GM23338 (cell line): ENCODE data around the gene DCAF7. TPM values are rescaled to one million over a fixed set of nuclear protein-coding genes. Genes with fewer than 3 reads are reported as not detected.

ENCODE experiments used
- ATAC-seq: fragments of 200-7000 bp; cut with Tn5 transposase; 3 replicates; pipeline ENCODE4 v1.9.1; 2020
- DNase-seq: peaks from one replicate; pipeline ENCODE4 v3.0.0-alpha.2; 2015; ENCODE audit warnings: low spot score
- H2AFZ ChIP-seq: fragments of 200-600 bp; sonication (generic); 2 replicates; pipeline ENCODE4 v1.8.0; 2016; ENCODE audit warnings: antibody characterized with exemption, mild to moderate bottlenecking, moderate library complexity
- H3F3A ChIP-seq: fragments of 200-600 bp; sonication (generic); replicated peaks from 2 replicates; pipeline ENCODE4 v1.8.0; 2017; ENCODE audit warnings: antibody characterized with exemption, mixed run types, low read depth
- H3K27ac ChIP-seq: fragments of 200-600 bp; sonication (generic); 2 replicates; pipeline ENCODE4 v1.6.1; 2016; ENCODE audit warnings: low read depth
- H3K27me3 ChIP-seq: fragments of 200-600 bp; sonication (generic); 2 replicates; pipeline ENCODE4 v1.8.0; 2016; ENCODE audit warnings: mild to moderate bottlenecking, mixed run types, moderate library complexity; ENCODE audit not compliant: insufficient read depth
- H3K36me3 ChIP-seq: fragments of 200-600 bp; sonication (generic); 2 replicates; pipeline ENCODE4 v1.8.0; 2016; ENCODE audit warnings: mild to moderate bottlenecking; ENCODE audit not compliant: insufficient read depth
- H3K4me1 ChIP-seq: fragments of 200-600 bp; sonication (generic); 2 replicates; pipeline ENCODE4 v1.8.0; 2016; ENCODE audit warnings: mild to moderate bottlenecking, moderate library complexity; ENCODE audit not compliant: insufficient read depth
- H3K4me2 ChIP-seq: fragments of 200-600 bp; sonication (generic); 2 replicates; pipeline ENCODE4 v1.7.1; 2017; ENCODE audit warnings: mixed run types
- H3K4me3 ChIP-seq: fragments of 200-600 bp; sonication (generic); 2 replicates; pipeline ENCODE4 v1.6.1; 2016; ENCODE audit warnings: mixed run types
- H3K79me2 ChIP-seq: fragments of 200-600 bp; sonication (generic); replicated peaks from 2 replicates; pipeline ENCODE4 v1.8.0; 2017; ENCODE audit warnings: mild to moderate bottlenecking; ENCODE audit not compliant: insufficient read depth
- H3K9me2 ChIP-seq: fragments of 200-600 bp; sonication (generic); 2 replicates; pipeline ENCODE4 v1.8.0; 2017; ENCODE audit not compliant: insufficient read depth
- H4K20me1 ChIP-seq: fragments of 200-600 bp; sonication (generic); replicated peaks from 2 replicates; pipeline ENCODE4 v1.8.0; 2017; ENCODE audit warnings: mild to moderate bottlenecking; ENCODE audit not compliant: insufficient read depth
- H3K27ac Mint-ChIP-seq: 2 replicates; pipeline ENCODE4 v1.8.0; 2020; ENCODE audit warnings: inconsistent platforms, mild to moderate bottlenecking, moderate library complexity, mixed read lengths
- H3K27me3 Mint-ChIP-seq: 3 replicates; pipeline ENCODE4 v1.8.0; 2022; ENCODE audit warnings: low read depth, mild to moderate bottlenecking, moderate library complexity, mixed read lengths, inconsistent platforms; ENCODE audit not compliant: insufficient read depth, poor library complexity
- H3K36me3 Mint-ChIP-seq: 3 replicates; pipeline ENCODE4 v1.8.0; 2021; ENCODE audit warnings: low read depth, mild to moderate bottlenecking, inconsistent platforms, moderate library complexity, mixed read lengths
- H3K4me1 Mint-ChIP-seq: 3 replicates; pipeline ENCODE4 v1.8.0; 2020; ENCODE audit warnings: mild to moderate bottlenecking, inconsistent platforms, mixed read lengths
- H3K4me3 Mint-ChIP-seq: 3 replicates; pipeline ENCODE4 v1.8.0; 2021; ENCODE audit warnings: moderate library complexity, mild to moderate bottlenecking, inconsistent platforms, mixed read lengths
- H3K9me3 Mint-ChIP-seq: 3 replicates; pipeline ENCODE4 v1.8.0; 2020; ENCODE audit warnings: moderate library complexity, mild to moderate bottlenecking, inconsistent platforms, mixed read lengths
- CREB1 ChIP-seq: fragments of 250-450 bp; sonication (Bioruptor Pico); IDR thresholded peaks from 2 replicates; pipeline ENCODE4 v1.5.0; 2020; ENCODE audit warnings: low read depth, mild to moderate bottlenecking, moderate library complexity
- EZH2 ChIP-seq: fragments of 200-600 bp; sonication (generic); IDR thresholded peaks from one replicate; pipeline ENCODE4 v1.8.0; 2017; ENCODE audit warnings: antibody characterized with exemption, mild to moderate bottlenecking, low read depth; ENCODE audit not compliant: unreplicated experiment
- EZH2phosphoT487 ChIP-seq: fragments of 200-600 bp; sonication (generic); IDR thresholded peaks from one replicate; pipeline ENCODE4 v1.8.1; 2018; ENCODE audit warnings: antibody characterized with exemption; ENCODE audit not compliant: unreplicated experiment
- JUNB ChIP-seq: IDR thresholded peaks from one replicate; pipeline ENCODE4 v1.6.1; 2016; ENCODE audit warnings: antibody characterized with exemption; ENCODE audit not compliant: unreplicated experiment
- NANOG ChIP-seq: IDR thresholded peaks from 2 replicates; pipeline ENCODE4 v1.6.1; 2016; ENCODE audit warnings: antibody characterized with exemption, borderline replicate concordance
- POLR2AphosphoS5 ChIP-seq: IDR thresholded peaks from 2 replicates; pipeline ENCODE4 v1.6.1; 2016; ENCODE audit warnings: antibody characterized with exemption, low read depth
- STAT1 ChIP-seq: IDR thresholded peaks from one replicate; pipeline ENCODE4 v1.6.1; 2016; ENCODE audit warnings: antibody characterized with exemption; ENCODE audit not compliant: unreplicated experiment
- ZNF114 ChIP-seq: fragments of 250-450 bp; sonication (Bioruptor Pico); IDR thresholded peaks from 2 replicates; pipeline ENCODE4 v1.5.0; 2020; ENCODE audit warnings: mild to moderate bottlenecking, moderate library complexity
- polyA plus RNA-seq: library from polyadenylated mRNA; unstranded; fragments of >200 nt; fragmentation: Nextera tagmentation; extraction: Ambion mirVana; gene quantifications from 2 replicates; pipeline ENCODE4 v1.2.1, GENCODE V29; 2016
- total RNA-seq: library from RNA; depleted of rRNA; stranded (reverse); fragments of >200 nt; shearing (Covaris generic); gene quantifications from 2 replicates; pipeline ENCODE4 v1.2.3, GENCODE V29; 2014
- TF ChIP-seq, protein P1 (sequence below), 2 experiments: fragments of 200-600 bp in 1 of 2; sonication (generic) in 1 of 2; conservative IDR thresholded peaks; 2 replicates each; pipeline versions ENCODE4 v1.5.1 to v1.6.1; 2016 to 2017; ENCODE audit warnings: antibody characterized with exemption in 2 of 2, low read depth in 2 of 2, mild to moderate bottlenecking in 2 of 2, moderate library complexity in 1 of 2
- TF ChIP-seq, protein P2 (sequence below): IDR thresholded peaks from 2 replicates; pipeline ENCODE4 v1.6.1; 2016; ENCODE audit warnings: antibody characterized with exemption
- TF ChIP-seq, protein P3 (sequence below): fragments of 250-450 bp; sonication (Bioruptor Pico); IDR thresholded peaks from 2 replicates; pipeline ENCODE4 v1.5.0; 2020; ENCODE audit warnings: mild to moderate bottlenecking, moderate library complexity
- TF ChIP-seq, protein P4 (sequence below): IDR thresholded peaks from one replicate; pipeline ENCODE4 v1.6.1; 2018; ENCODE audit warnings: antibody characterized with exemption; ENCODE audit not compliant: unreplicated experiment

Gene DCAF7
- total and polyA plus RNA-seq, 2 experiments from 2014 or later, result 31.3 to 60.1 TPM

DNA sequence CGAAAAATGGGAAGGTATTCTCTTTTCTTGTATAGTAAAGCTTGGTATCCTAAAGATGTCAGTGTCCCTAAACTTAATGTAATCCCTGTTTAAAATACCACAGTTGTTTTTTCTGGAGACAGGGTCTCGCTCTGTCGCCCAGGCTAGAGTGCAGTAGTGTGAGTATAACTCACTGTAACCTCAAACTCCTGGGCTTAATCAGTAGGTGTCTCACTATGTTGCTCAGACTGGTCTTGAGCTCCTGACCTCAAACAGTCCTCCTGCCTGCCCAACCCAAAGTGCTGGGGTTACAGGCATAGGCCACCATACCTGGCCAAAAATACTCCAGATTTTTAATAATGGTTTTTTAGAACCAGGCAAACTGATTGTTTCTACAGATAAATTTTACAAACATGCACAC is 8.2 kb downstream of the DCAF7 start:
- Histone ChIP-seq H3F3A (no peaks in the 10 kb centered on the region), H3K27me3 (no peaks in the 10 kb centered on the region), H2AFZ (no peak overlapping the region), H3K9me2 (no peaks in the 10 kb centered on the region), H4K20me1 (peaks cover 60% of the 10 kb centered on the region), H3K4me2 (no peak overlapping the region), H3K27ac (no peak overlapping the region), H3K36me3 (peaks cover 4% of the 10 kb centered on the region; the same call in 1 of the 2 replicates), H3K4me1 (no peaks in the 10 kb centered on the region), H3K4me3 (no peak overlapping the region), H3K79me2 (peaks cover 97% of the 10 kb centered on the region)
- ATAC-seq (no peak), DNase-seq (no peak)
- H3K36me3 Mint-ChIP-seq, result peaks cover 11% of the 10 kb centered on the region; the same call in 2 of the 3 replicates
- H3K27ac Mint-ChIP-seq, result no peak overlapping the region
- H3K4me3 Mint-ChIP-seq, result no peak overlapping the region
- no peaks in the 10 kb centered on the region; the same call in 2 of the 3 replicates for H3K4me1 Mint-ChIP-seq
- TF ChIP-seq STAT1 (no peak), ZNF114 (no peak), JUNB (no peak), EZH2 (no peak), CREB1 (CRISPR knock-in tag) (no peak), POLR2AphosphoS5 (no peak), NANOG (no peak), EZH2phosphoT487 (no peak)
- TF ChIP-seq, protein P1, sequence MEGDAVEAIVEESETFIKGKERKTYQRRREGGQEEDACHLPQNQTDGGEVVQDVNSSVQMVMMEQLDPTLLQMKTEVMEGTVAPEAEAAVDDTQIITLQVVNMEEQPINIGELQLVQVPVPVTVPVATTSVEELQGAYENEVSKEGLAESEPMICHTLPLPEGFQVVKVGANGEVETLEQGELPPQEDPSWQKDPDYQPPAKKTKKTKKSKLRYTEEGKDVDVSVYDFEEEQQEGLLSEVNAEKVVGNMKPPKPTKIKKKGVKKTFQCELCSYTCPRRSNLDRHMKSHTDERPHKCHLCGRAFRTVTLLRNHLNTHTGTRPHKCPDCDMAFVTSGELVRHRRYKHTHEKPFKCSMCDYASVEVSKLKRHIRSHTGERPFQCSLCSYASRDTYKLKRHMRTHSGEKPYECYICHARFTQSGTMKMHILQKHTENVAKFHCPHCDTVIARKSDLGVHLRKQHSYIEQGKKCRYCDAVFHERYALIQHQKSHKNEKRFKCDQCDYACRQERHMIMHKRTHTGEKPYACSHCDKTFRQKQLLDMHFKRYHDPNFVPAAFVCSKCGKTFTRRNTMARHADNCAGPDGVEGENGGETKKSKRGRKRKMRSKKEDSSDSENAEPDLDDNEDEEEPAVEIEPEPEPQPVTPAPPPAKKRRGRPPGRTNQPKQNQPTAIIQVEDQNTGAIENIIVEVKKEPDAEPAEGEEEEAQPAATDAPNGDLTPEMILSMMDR (conservative IDR thresholded peaks at IDR 0.05; ENCODE audit: low read depth in 2 of 2), result no peak
- TF ChIP-seq, protein P2, sequence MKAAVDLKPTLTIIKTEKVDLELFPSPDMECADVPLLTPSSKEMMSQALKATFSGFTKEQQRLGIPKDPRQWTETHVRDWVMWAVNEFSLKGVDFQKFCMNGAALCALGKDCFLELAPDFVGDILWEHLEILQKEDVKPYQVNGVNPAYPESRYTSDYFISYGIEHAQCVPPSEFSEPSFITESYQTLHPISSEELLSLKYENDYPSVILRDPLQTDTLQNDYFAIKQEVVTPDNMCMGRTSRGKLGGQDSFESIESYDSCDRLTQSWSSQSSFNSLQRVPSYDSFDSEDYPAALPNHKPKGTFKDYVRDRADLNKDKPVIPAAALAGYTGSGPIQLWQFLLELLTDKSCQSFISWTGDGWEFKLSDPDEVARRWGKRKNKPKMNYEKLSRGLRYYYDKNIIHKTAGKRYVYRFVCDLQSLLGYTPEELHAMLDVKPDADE, result no peak
- TF ChIP-seq, protein P3, sequence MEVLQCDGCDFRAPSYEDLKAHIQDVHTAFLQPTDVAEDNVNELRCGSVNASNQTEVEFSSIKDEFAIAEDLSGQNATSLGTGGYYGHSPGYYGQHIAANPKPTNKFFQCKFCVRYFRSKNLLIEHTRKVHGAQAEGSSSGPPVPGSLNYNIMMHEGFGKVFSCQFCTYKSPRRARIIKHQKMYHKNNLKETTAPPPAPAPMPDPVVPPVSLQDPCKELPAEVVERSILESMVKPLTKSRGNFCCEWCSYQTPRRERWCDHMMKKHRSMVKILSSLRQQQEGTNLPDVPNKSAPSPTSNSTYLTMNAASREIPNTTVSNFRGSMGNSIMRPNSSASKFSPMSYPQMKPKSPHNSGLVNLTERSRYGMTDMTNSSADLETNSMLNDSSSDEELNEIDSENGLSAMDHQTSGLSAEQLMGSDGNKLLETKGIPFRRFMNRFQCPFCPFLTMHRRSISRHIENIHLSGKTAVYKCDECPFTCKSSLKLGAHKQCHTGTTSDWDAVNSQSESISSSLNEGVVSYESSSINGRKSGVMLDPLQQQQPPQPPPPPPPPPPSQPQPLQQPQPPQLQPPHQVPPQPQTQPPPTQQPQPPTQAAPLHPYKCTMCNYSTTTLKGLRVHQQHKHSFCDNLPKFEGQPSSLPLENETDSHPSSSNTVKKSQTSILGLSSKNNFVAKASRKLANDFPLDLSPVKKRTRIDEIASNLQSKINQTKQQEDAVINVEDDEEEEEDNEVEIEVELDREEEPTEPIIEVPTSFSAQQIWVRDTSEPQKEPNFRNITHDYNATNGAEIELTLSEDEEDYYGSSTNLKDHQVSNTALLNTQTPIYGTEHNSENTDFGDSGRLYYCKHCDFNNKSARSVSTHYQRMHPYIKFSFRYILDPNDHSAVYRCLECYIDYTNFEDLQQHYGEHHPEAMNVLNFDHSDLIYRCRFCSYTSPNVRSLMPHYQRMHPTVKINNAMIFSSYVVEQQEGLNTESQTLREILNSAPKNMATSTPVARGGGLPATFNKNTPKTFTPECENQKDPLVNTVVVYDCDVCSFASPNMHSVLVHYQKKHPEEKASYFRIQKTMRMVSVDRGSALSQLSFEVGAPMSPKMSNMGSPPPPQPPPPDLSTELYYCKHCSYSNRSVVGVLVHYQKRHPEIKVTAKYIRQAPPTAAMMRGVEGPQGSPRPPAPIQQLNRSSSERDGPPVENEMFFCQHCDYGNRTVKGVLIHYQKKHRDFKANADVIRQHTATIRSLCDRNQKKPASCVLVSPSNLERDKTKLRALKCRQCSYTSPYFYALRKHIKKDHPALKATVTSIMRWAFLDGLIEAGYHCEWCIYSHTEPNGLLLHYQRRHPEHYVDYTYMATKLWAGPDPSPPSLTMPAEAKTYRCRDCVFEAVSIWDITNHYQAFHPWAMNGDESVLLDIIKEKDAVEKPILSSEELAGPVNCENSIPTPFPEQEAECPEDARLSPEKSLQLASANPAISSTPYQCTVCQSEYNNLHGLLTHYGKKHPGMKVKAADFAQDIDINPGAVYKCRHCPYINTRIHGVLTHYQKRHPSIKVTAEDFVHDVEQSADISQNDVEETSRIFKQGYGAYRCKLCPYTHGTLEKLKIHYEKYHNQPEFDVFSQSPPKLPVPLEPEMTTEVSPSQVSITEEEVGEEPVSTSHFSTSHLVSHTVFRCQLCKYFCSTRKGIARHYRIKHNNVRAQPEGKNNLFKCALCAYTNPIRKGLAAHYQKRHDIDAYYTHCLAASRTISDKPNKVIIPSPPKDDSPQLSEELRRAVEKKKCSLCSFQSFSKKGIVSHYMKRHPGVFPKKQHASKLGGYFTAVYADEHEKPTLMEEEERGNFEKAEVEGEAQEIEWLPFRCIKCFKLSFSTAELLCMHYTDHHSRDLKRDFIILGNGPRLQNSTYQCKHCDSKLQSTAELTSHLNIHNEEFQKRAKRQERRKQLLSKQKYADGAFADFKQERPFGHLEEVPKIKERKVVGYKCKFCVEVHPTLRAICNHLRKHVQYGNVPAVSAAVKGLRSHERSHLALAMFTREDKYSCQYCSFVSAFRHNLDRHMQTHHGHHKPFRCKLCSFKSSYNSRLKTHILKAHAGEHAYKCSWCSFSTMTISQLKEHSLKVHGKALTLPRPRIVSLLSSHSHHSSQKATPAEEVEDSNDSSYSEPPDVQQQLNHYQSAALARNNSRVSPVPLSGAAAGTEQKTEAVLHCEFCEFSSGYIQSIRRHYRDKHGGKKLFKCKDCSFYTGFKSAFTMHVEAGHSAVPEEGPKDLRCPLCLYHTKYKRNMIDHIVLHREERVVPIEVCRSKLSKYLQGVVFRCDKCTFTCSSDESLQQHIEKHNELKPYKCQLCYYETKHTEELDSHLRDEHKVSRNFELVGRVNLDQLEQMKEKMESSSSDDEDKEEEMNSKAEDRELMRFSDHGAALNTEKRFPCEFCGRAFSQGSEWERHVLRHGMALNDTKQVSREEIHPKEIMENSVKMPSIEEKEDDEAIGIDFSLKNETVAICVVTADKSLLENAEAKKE (CRISPR knock-in tag), result no peak
- TF ChIP-seq, protein P4, sequence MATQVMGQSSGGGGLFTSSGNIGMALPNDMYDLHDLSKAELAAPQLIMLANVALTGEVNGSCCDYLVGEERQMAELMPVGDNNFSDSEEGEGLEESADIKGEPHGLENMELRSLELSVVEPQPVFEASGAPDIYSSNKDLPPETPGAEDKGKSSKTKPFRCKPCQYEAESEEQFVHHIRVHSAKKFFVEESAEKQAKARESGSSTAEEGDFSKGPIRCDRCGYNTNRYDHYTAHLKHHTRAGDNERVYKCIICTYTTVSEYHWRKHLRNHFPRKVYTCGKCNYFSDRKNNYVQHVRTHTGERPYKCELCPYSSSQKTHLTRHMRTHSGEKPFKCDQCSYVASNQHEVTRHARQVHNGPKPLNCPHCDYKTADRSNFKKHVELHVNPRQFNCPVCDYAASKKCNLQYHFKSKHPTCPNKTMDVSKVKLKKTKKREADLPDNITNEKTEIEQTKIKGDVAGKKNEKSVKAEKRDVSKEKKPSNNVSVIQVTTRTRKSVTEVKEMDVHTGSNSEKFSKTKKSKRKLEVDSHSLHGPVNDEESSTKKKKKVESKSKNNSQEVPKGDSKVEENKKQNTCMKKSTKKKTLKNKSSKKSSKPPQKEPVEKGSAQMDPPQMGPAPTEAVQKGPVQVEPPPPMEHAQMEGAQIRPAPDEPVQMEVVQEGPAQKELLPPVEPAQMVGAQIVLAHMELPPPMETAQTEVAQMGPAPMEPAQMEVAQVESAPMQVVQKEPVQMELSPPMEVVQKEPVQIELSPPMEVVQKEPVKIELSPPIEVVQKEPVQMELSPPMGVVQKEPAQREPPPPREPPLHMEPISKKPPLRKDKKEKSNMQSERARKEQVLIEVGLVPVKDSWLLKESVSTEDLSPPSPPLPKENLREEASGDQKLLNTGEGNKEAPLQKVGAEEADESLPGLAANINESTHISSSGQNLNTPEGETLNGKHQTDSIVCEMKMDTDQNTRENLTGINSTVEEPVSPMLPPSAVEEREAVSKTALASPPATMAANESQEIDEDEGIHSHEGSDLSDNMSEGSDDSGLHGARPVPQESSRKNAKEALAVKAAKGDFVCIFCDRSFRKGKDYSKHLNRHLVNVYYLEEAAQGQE, result no peak
- no peaks in the 10 kb centered on the region; the same call in 2 of the 3 replicates for H3K9me3 Mint-ChIP-seq
- H3K27me3 Mint-ChIP-seq, result peaks cover 3% of the 10 kb centered on the region
